H1 (cell line): ENCODE results near the gene SORCS3. TPM values are rescaled to one million over a fixed set of nuclear protein-coding genes. Genes with fewer than 3 reads are reported as not detected.

Experiments used
- CTCF ChIA-PET: fragments of 300-600 bp; sonication (Branson Sonifier 250); formaldehyde crosslinking; loops from one replicate; lab custom pipeline; 2021; ENCODE audit not compliant: partially characterized antibody; lab: Charles Lee
- POLR2A ChIA-PET: fragments of 300-600 bp; sonication (Branson Sonifier 250); formaldehyde crosslinking; loops from one replicate; lab custom pipeline; 2021; ENCODE audit warnings: inconsistent platforms; ENCODE audit not compliant: partially characterized antibody; lab: Charles Lee
- DNase-seq, 2 experiments: peaks; one replicate each; pipeline versions ENCODE4 v3.0.0 to v3.0.0-alpha.2; 2010 to 2022; ENCODE audit warnings: low spot score in 2 of 2, low read depth in 1 of 2, mixed read lengths in 1 of 2
- FAIRE-seq: peaks from 2 replicates; lab custom pipeline; 2011; peaks lifted over from hg19 to GRCh38; lab: Jason Lieb, UNC
- H2AFZ ChIP-seq: 2 replicates; pipeline ENCODE4 v1.8.1; 2012; ENCODE audit warnings: low read length, inconsistent platforms
- H2AK5ac ChIP-seq: 2 replicates; pipeline ENCODE4 v1.6.1; 2013; ENCODE audit warnings: low read depth, low read length
- H2BK120ac ChIP-seq: replicated peaks from 2 replicates; pipeline ENCODE3; 2013; ENCODE audit warnings: low read depth, low read length, inconsistent platforms
- H2BK12ac ChIP-seq: 2 replicates; pipeline ENCODE4 v1.6.1; 2013; ENCODE audit warnings: low read depth, low read length
- H2BK15ac ChIP-seq: 2 replicates; pipeline ENCODE4 v1.6.1; 2013; ENCODE audit warnings: low read length
- H2BK20ac ChIP-seq: 2 replicates; pipeline ENCODE4 v1.6.1; 2013; ENCODE audit warnings: low read length
- H2BK5ac ChIP-seq: 2 replicates; pipeline ENCODE4 v1.6.1; 2013; ENCODE audit warnings: low read depth, low read length
- H3K14ac ChIP-seq: 2 replicates; pipeline ENCODE4 v1.6.1; 2013; ENCODE audit warnings: inconsistent platforms; ENCODE audit not compliant: insufficient read length
- H3K18ac ChIP-seq: 2 replicates; pipeline ENCODE4 v1.6.1; 2013; ENCODE audit warnings: low read length; ENCODE audit errors: extremely low read depth
- H3K23ac ChIP-seq: 2 replicates; pipeline ENCODE4 v1.6.1; 2013; ENCODE audit warnings: inconsistent platforms; ENCODE audit not compliant: insufficient read length
- H3K23me2 ChIP-seq: 2 replicates; pipeline ENCODE4 v1.6.1; 2013; ENCODE audit warnings: low read depth, low read length
- H3K27ac ChIP-seq: 2 replicates; pipeline ENCODE4 v1.6.1; 2011; ENCODE audit warnings: low read depth, low read length, inconsistent platforms
- H3K27me3 ChIP-seq, 4 experiments: replicated peaks in 1 of 4; 1 replicate in 1 of 4; 2 replicates in 3 of 4; pipeline versions ENCODE4 v1.6.1 to v1.8.1; 2011 to 2013; ENCODE audit warnings: low read length in 3 of 4, mild to moderate bottlenecking in 3 of 4, inconsistent platforms in 2 of 4, mixed read lengths in 2 of 4, moderate library complexity in 1 of 4; ENCODE audit not compliant: control insufficient read depth in 3 of 4, insufficient read depth in 3 of 4; ENCODE audit errors: extremely low read depth in 1 of 4
- H3K36me3 ChIP-seq, 4 experiments: 2 replicates each; pipeline versions ENCODE4 v1.6.1 to v1.8.1; 2011 to 2013; ENCODE audit warnings: mild to moderate bottlenecking in 4 of 4, low read length in 3 of 4, moderate library complexity in 2 of 4, control low read depth in 1 of 4, inconsistent platforms in 1 of 4; ENCODE audit not compliant: insufficient read depth in 4 of 4, control insufficient read depth in 2 of 4
- H3K4ac ChIP-seq: replicated peaks from 2 replicates; pipeline ENCODE3; 2013; ENCODE audit warnings: low read length, low read depth, mixed read lengths, inconsistent platforms; ENCODE audit not compliant: insufficient read length
- H3K4me1 ChIP-seq, 4 experiments: replicated peaks in 1 of 4; 1 replicate in 1 of 4; 2 replicates in 3 of 4; pipeline versions ENCODE4 v1.6.1 to v1.8.1; 2011 to 2013; ENCODE audit warnings: low read length in 3 of 4, inconsistent platforms in 2 of 4, mixed read lengths in 1 of 4; ENCODE audit not compliant: insufficient read depth in 4 of 4, control insufficient read depth in 3 of 4
- H3K4me2 ChIP-seq, 2 experiments: 2 replicates each; pipeline versions ENCODE4 v1.6.1 to v1.8.1; 2011 to 2013; ENCODE audit warnings: low read depth in 2 of 2, low read length in 2 of 2, control low read depth in 1 of 2, inconsistent platforms in 1 of 2, mild to moderate bottlenecking in 1 of 2; ENCODE audit not compliant: insufficient read depth in 1 of 2
- H3K4me3 ChIP-seq, 4 experiments: fragments of 200-600, 300-600 bp in 1 of 4; sonication (generic), shearing (Covaris generic), sonication (Bioruptor Twin) in 1 of 4; 2 replicates each; pipeline versions ENCODE4 v1.5.1 to v1.8.1; 2011 to 2016; ENCODE audit warnings: low read length in 4 of 4, low read depth in 3 of 4, control low read depth in 2 of 4, inconsistent platforms in 2 of 4, mild to moderate bottlenecking in 2 of 4, mixed read lengths in 1 of 4, moderate library complexity in 1 of 4; ENCODE audit not compliant: insufficient read depth in 2 of 4; ENCODE audit errors: extremely low read depth in 1 of 4
- H3K56ac ChIP-seq: replicated peaks from 2 replicates; pipeline ENCODE3; 2013; ENCODE audit warnings: low read depth, mild to moderate bottlenecking, mixed read lengths, low read length, inconsistent platforms; ENCODE audit not compliant: insufficient read length
- H3K79me1 ChIP-seq: 2 replicates; pipeline ENCODE4 v1.6.1; 2013; ENCODE audit warnings: low read depth, low read length, control low read depth
- H3K79me2 ChIP-seq, 2 experiments: 2 replicates each; pipeline versions ENCODE4 v1.6.1 to v1.8.1; 2012 to 2013; ENCODE audit warnings: low read length in 2 of 2, mild to moderate bottlenecking in 2 of 2, inconsistent platforms in 1 of 2; ENCODE audit not compliant: insufficient read depth in 2 of 2, control insufficient read depth in 1 of 2
- H3K9ac ChIP-seq, 4 experiments: replicated peaks in 1 of 4; 1 replicate in 1 of 4; 2 replicates in 3 of 4; pipeline versions ENCODE4 v1.6.1 to v1.8.1; 2011 to 2013; ENCODE audit warnings: low read depth in 3 of 4, low read length in 3 of 4, control low read depth in 2 of 4, mild to moderate bottlenecking in 2 of 4, moderate library complexity in 2 of 4, inconsistent platforms in 1 of 4; ENCODE audit errors: extremely low read depth in 1 of 4
- H3K9me3 ChIP-seq, 2 experiments: 2 replicates each; pipeline versions ENCODE4 v1.6.1 to v1.8.1; 2012 to 2013; ENCODE audit warnings: mild to moderate bottlenecking in 2 of 2, moderate library complexity in 2 of 2, control low read depth in 1 of 2, inconsistent platforms in 1 of 2, low read depth in 1 of 2, low read length in 1 of 2, mixed read lengths in 1 of 2; ENCODE audit not compliant: insufficient read depth in 2 of 2
- H4K20me1 ChIP-seq, 2 experiments: replicated peaks in 1 of 2; 2 replicates each; pipeline versions ENCODE3 to v1.8.1; 2011 to 2013; ENCODE audit warnings: inconsistent platforms in 2 of 2, low read length in 2 of 2, mild to moderate bottlenecking in 1 of 2; ENCODE audit not compliant: insufficient read depth in 2 of 2, control insufficient read depth in 1 of 2
- H4K5ac ChIP-seq: 2 replicates; pipeline ENCODE4 v1.6.1; 2013; ENCODE audit warnings: low read length, low read depth, mixed read lengths, inconsistent platforms; ENCODE audit not compliant: insufficient read length
- H4K8ac ChIP-seq: 2 replicates; pipeline ENCODE4 v1.8.0; 2013; ENCODE audit warnings: mild to moderate bottlenecking, moderate library complexity, low read length, inconsistent platforms; ENCODE audit not compliant: insufficient read depth; ENCODE audit errors: extremely low read depth
- H4K91ac ChIP-seq: replicated peaks from 2 replicates; pipeline ENCODE3; 2013; ENCODE audit warnings: low read length, mixed read lengths, inconsistent platforms; ENCODE audit not compliant: insufficient read length
- RAD21 ChIP-seq, 2 experiments: IDR thresholded peaks in 1 of 2; conservative IDR thresholded peaks in 1 of 2; 2 replicates each; pipeline ENCODE4 v1.6.1; 2011; ENCODE audit warnings: low read depth in 2 of 2, low read length in 2 of 2, improper control_type of control experiment in 1 of 2, inconsistent platforms in 1 of 2, mild to moderate bottlenecking in 1 of 2, moderate library complexity in 1 of 2
- TBP ChIP-seq: IDR thresholded peaks from 2 replicates; pipeline ENCODE4 v1.6.1; 2011; ENCODE audit warnings: low read depth, low read length, improper control_type of control experiment
- WGBS, 2 experiments: shearing (Covaris generic) in 1 of 2; methylation state at CpG; one replicate each; pipeline versions ENCODE4 v1.1.6 to v1.1.7; 2013 to 2015; ENCODE audit warnings: low lambda C conversion rate in 2 of 2, mixed read lengths in 2 of 2, inconsistent platforms in 1 of 2, low coverage in 1 of 2, missing lambda C conversion rate in 1 of 2; ENCODE audit not compliant: insufficient replicate concordance in 2 of 2, insufficient coverage in 1 of 2, insufficient read length in 1 of 2; ENCODE audit errors: extremely low coverage in 1 of 2, missing lambda C conversion rate in 1 of 2; 5-methylcytosine and 5-hydroxymethylcytosine counted together
- polyA plus RNA-seq, 7 experiments: library from polyadenylated mRNA; depleted of rRNA in 3 of 7; stranded (reverse) in 5 of 7; unstranded in 2 of 7; fragments of >200 nt in 5 of 7; fragments of 200-250 nt in 2 of 7; gene quantifications; 1 replicate in 5 of 7; 2 replicates in 1 of 7; 4 replicates in 1 of 7; pipeline versions ENCODE4 v1.2.1 to v1.2.3, GENCODE V29; 2011 to 2013; ENCODE audit warnings: missing spikeins in 2 of 7, mixed read lengths in 2 of 7
- total RNA-seq: library from RNA; stranded (reverse); fragmentation: NEBNext Ultra II Directional; extraction: Animal tissue kit (Norgen Biotek cat#: 25700); gene quantifications from 2 replicates; pipeline ENCODE4 v1.2.1, GENCODE V29; 2021

SORCS3 gene
- total and polyA plus RNA-seq, 2 of the 8 experiments (the other 6 are each of a cell fraction or from before 2014, with no cell fraction given): 0.26 to 0.88 TPM

DNA sequence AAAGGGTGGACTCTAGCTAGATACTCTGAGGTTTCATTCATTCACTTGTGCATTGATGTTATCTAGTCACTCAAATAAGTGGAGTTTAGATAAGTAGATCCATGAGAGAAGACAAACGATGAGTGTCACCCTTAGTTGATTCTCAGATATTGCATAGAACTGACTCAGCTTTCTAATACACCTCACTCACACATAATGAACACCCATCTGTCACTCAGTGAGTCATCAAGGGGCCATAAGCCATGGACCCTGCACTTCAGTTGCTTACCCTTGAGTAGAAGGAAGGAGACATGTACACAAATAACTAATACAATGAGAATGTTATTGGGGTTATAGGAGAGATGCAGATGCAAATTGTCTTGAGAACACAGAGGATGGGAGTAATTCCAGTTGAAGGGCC lies 163.8 kb downstream of the SORCS3 start:
- H3K18ac ChIP-seq: no peak overlapping the region
- no peak overlapping the region for H2BK120ac ChIP-seq
- peaks cover 0 to 8% (median 5%) of the 10 kb centered on the region in 4 experiments; a peak in 5 of 7 replicates for H3K4me1 ChIP-seq
- no peak overlapping the region for H2BK12ac ChIP-seq
- H3K9me3 ChIP-seq: no peaks in the 10 kb centered on the region
- no peak overlapping the region for H2BK5ac ChIP-seq
- H2BK15ac ChIP-seq: no peak overlapping the region
- H3K9ac ChIP-seq: no peak overlapping the region
- no peak for DNase-seq
- H4K5ac ChIP-seq: no peak overlapping the region
- no peaks in the 10 kb centered on the region; a peak in 1 of 8 replicates for H3K36me3 ChIP-seq
- H4K20me1 ChIP-seq: no peaks in the 10 kb centered on the region
- H3K14ac ChIP-seq: no peak overlapping the region
- no peaks in the 10 kb centered on the region for H3K79me2 ChIP-seq
- WGBS, 2 experiments: 76% methylated on average over 1 of the region's 1 CpG; no CpG with 5 or more reads in 1 of the 2 experiments
- H2AK5ac ChIP-seq: no peak overlapping the region
- H3K27ac ChIP-seq: no peak overlapping the region
- H2AFZ ChIP-seq: no peak overlapping the region
- ChIA-PET POLR2A (no interaction called here), CTCF (interaction anchor here (0.8 kb wide), 1 partner anchor 80 kb away, joined by 3 read pairs; no protein-coding TSS in a partner anchor)
- H3K56ac ChIP-seq: no peak overlapping the region
- no peak overlapping the region for H2BK20ac ChIP-seq
- H3K23ac ChIP-seq: no peak overlapping the region
- no peak overlapping the region for H3K4ac ChIP-seq
- no peak overlapping the region for H4K8ac ChIP-seq
- no peaks in the 10 kb centered on the region for H3K79me1 ChIP-seq
- H3K4me2 ChIP-seq: no peak overlapping the region
- H3K4me3 ChIP-seq: no peak overlapping the region
- H3K23me2 ChIP-seq: no peaks in the 10 kb centered on the region
- TF ChIP-seq RAD21 (IDR thresholded peaks at IDR 0.05 in 1 of 2, conservative IDR thresholded peaks at IDR 0.05 in 1 of 2; ENCODE audit: low read depth in 2 of 2, low read length in 2 of 2) (no peak), TBP (no peak)
- no peak for FAIRE-seq
- H3K27me3 ChIP-seq: no peaks in the 10 kb centered on the region; a peak in 1 of 7 replicates
- no peak overlapping the region for H4K91ac ChIP-seq
